H1 (cell line): ENCODE measurements around the gene EDA.
"Not testable (repeated sequence)": the region's sequence is repeated elsewhere in the genome, so short reads cannot be mapped to it uniquely, and the experiment has no call there.

Experiments
- BRCA1 ChIP-seq: IDR thresholded peaks from 2 replicates; pipeline ENCODE4 v1.6.1; 2012; ENCODE audit warnings: low read depth, low read length, improper control_type of control experiment
- GABPA ChIP-seq: IDR thresholded peaks from 2 replicates; pipeline ENCODE4 v1.6.1; 2011; ENCODE audit warnings: mild to moderate bottlenecking, low read length, moderate library complexity, borderline replicate concordance; ENCODE audit not compliant: insufficient read depth
- HDAC2 ChIP-seq, 2 experiments: fragments of 300-600 bp in 1 of 2; sonication (generic) in 1 of 2; IDR thresholded peaks; 2 replicates each; pipeline ENCODE4 v1.6.1; 2011 to 2012; ENCODE audit warnings: low read depth in 2 of 2, low read length in 2 of 2, mild to moderate bottlenecking in 2 of 2, moderate library complexity in 2 of 2, borderline replicate concordance in 1 of 2, inconsistent platforms in 1 of 2
- POLR2A ChIP-seq, 2 experiments: IDR thresholded peaks; 1 replicate in 1 of 2; 2 replicates in 1 of 2; pipeline ENCODE4 v1.6.1; 2011; ENCODE audit warnings: low read depth in 2 of 2, low read length in 2 of 2, mild to moderate bottlenecking in 2 of 2; ENCODE audit errors: control extremely low read depth in 1 of 2
- RAD21 ChIP-seq, 2 experiments: IDR thresholded peaks in 1 of 2; conservative IDR thresholded peaks in 1 of 2; 2 replicates each; pipeline ENCODE4 v1.6.1; 2011; ENCODE audit warnings: low read depth in 2 of 2, low read length in 2 of 2, improper control_type of control experiment in 1 of 2, inconsistent platforms in 1 of 2, mild to moderate bottlenecking in 1 of 2, moderate library complexity in 1 of 2
- RFX5 ChIP-seq: IDR thresholded peaks from 2 replicates; pipeline ENCODE4 v1.6.1; 2011; ENCODE audit warnings: low read depth, low read length, improper control_type of control experiment, borderline replicate concordance
- SIN3A ChIP-seq, 2 experiments: IDR thresholded peaks in 1 of 2; conservative IDR thresholded peaks in 1 of 2; 2 replicates each; pipeline ENCODE4 v1.6.1; 2011 to 2012; ENCODE audit warnings: low read length in 2 of 2, improper control_type of control experiment in 1 of 2, low read depth in 1 of 2, mild to moderate bottlenecking in 1 of 2
- TAF1 ChIP-seq: IDR thresholded peaks from 2 replicates; pipeline ENCODE4 v1.6.1; 2011; ENCODE audit warnings: mild to moderate bottlenecking, low read depth, low read length
- TCF12 ChIP-seq: IDR thresholded peaks from 2 replicates; pipeline ENCODE4 v1.6.1; 2011; ENCODE audit warnings: low read depth, mild to moderate bottlenecking, low read length
- TEAD4 ChIP-seq: IDR thresholded peaks from 2 replicates; pipeline ENCODE4 v1.6.1; 2012; ENCODE audit warnings: low read depth, low read length, inconsistent platforms, mixed read lengths
- TF ChIP-seq, protein P1 (sequence below), 3 experiments: IDR thresholded peaks; 1 replicate in 2 of 3; 2 replicates in 1 of 3; pipeline versions ENCODE4 v1.5.1 to v1.6.1; 2011; ENCODE audit warnings: low read length in 3 of 3, mild to moderate bottlenecking in 3 of 3, inconsistent platforms in 2 of 3, low read depth in 1 of 3, moderate library complexity in 1 of 3; ENCODE audit not compliant: insufficient read depth in 1 of 3; ENCODE audit errors: control extremely low read depth in 1 of 3
- TF ChIP-seq, protein P2 (sequence below): IDR thresholded peaks from 2 replicates; pipeline ENCODE4 v1.6.1; 2012; ENCODE audit warnings: inconsistent platforms

DNA sequence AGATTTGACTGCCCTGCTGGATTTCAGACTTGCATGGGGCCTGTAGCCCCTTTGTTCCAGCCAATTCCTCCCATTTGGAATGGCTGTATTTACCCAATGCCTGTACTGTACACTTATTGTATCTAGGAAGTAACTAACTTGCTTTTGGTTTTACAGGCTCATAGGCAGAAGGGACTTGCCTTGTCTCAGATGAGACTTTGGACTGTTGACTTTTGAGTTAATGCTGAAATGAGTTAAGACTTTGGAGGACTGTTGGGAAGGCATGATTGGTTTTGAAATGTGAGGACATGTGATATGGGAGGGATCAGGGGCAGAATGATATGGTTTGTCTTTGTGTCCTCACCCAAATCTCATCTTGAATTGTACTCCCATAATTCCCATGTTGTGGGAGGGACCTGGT lies 382.4 kb downstream of the EDA start:
- TF ChIP-seq, protein P1, sequence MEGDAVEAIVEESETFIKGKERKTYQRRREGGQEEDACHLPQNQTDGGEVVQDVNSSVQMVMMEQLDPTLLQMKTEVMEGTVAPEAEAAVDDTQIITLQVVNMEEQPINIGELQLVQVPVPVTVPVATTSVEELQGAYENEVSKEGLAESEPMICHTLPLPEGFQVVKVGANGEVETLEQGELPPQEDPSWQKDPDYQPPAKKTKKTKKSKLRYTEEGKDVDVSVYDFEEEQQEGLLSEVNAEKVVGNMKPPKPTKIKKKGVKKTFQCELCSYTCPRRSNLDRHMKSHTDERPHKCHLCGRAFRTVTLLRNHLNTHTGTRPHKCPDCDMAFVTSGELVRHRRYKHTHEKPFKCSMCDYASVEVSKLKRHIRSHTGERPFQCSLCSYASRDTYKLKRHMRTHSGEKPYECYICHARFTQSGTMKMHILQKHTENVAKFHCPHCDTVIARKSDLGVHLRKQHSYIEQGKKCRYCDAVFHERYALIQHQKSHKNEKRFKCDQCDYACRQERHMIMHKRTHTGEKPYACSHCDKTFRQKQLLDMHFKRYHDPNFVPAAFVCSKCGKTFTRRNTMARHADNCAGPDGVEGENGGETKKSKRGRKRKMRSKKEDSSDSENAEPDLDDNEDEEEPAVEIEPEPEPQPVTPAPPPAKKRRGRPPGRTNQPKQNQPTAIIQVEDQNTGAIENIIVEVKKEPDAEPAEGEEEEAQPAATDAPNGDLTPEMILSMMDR (IDR thresholded peaks at IDR 0.05; ENCODE audit: control extremely low read depth in 1 of 3, insufficient read depth in 1 of 3, low read depth in 1 of 3, low read length in 3 of 3): not testable (repeated sequence)
- not testable (repeated sequence) for TF ChIP-seq SIN3A (conservative IDR thresholded peaks at IDR 0.05 in 1 of 2, IDR thresholded peaks at IDR 0.05 in 1 of 2; ENCODE audit: low read depth in 1 of 2, low read length in 2 of 2); RAD21 (IDR thresholded peaks at IDR 0.05 in 1 of 2, conservative IDR thresholded peaks at IDR 0.05 in 1 of 2; ENCODE audit: low read depth in 2 of 2, low read length in 2 of 2); TCF12; BRCA1; POLR2A (IDR thresholded peaks at IDR 0.05; ENCODE audit: control extremely low read depth in 1 of 2, low read depth in 2 of 2, low read length in 2 of 2); RFX5; TEAD4; TAF1; HDAC2 (IDR thresholded peaks at IDR 0.05; ENCODE audit: borderline replicate concordance in 1 of 2, low read depth in 2 of 2, low read length in 2 of 2); GABPA
- TF ChIP-seq, protein P2, sequence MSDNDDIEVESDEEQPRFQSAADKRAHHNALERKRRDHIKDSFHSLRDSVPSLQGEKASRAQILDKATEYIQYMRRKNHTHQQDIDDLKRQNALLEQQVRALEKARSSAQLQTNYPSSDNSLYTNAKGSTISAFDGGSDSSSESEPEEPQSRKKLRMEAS: not testable (repeated sequence)
